H1 (cell line): Measurements from ENCODE around the gene CEACAM21. TPM values are rescaled to one million over a fixed set of nuclear protein-coding genes. Genes with fewer than 3 reads are reported as not detected.

Experiments
- CTCF ChIP-seq, 3 experiments: IDR thresholded peaks; 1 replicate in 2 of 3; 2 replicates in 1 of 3; pipeline versions ENCODE4 v1.5.1 to v1.6.1; 2011; ENCODE audit warnings: low read length in 3 of 3, mild to moderate bottlenecking in 3 of 3, inconsistent platforms in 2 of 3, low read depth in 1 of 3, moderate library complexity in 1 of 3; ENCODE audit not compliant: insufficient read depth in 1 of 3; ENCODE audit errors: control extremely low read depth in 1 of 3
- EGR1 ChIP-seq: IDR thresholded peaks from 2 replicates; pipeline ENCODE4 v1.6.1; 2011; ENCODE audit warnings: low read depth, low read length, borderline replicate concordance
- polyA plus RNA-seq, 7 experiments: library from polyadenylated mRNA; depleted of rRNA in 3 of 7; stranded (reverse) in 5 of 7; unstranded in 2 of 7; fragments of >200 nt in 5 of 7; fragments of 200-250 nt in 2 of 7; gene quantifications; 1 replicate in 5 of 7; 2 replicates in 1 of 7; 4 replicates in 1 of 7; pipeline versions ENCODE4 v1.2.1 to v1.2.3, GENCODE V29; 2011 to 2013; ENCODE audit warnings: missing spikeins in 2 of 7, mixed read lengths in 2 of 7
- total RNA-seq: library from RNA; stranded (reverse); fragmentation: NEBNext Ultra II Directional; extraction: Animal tissue kit (Norgen Biotek cat#: 25700); gene quantifications from 2 replicates; pipeline ENCODE4 v1.2.1, GENCODE V29; 2021

Gene CEACAM21
- total and polyA plus RNA-seq, 2 of the 8 experiments (the other 6 are each of a cell fraction or from before 2014, with no cell fraction given): not detected

- TF ChIP-seq CTCF (IDR thresholded peaks at IDR 0.05; ENCODE audit: control extremely low read depth in 1 of 3, insufficient read depth in 1 of 3, low read depth in 1 of 3, low read length in 3 of 3) (no peak), EGR1 (no peak)
- TF ChIP-seq, all 59 proteins: peak for 0
These were observed 28.9 kb downstream of the CEACAM21 start (continued) for GRCh38 chr19:41604831-41605230.
